IMR-90 (cell line): ENCODE measurements around the gene PRKCB.

Experiments used
- BHLHE40 ChIP-seq: fragments of 150-350 bp; IDR thresholded peaks from 2 replicates; pipeline ENCODE4 v1.6.1; 2016; ENCODE audit warnings: mild to moderate bottlenecking, low read depth, low read length
- CEBPB ChIP-seq: IDR thresholded peaks from 2 replicates; pipeline ENCODE4 v1.6.1; 2012; ENCODE audit warnings: low read depth, low read length, improper control_type of control experiment
- CTCF ChIP-seq: conservative IDR thresholded peaks from 2 replicates; pipeline ENCODE4 v1.5.1; 2012; ENCODE audit warnings: mild to moderate bottlenecking, low read depth, low read length, improper control_type of control experiment
- FOS ChIP-seq: fragments of 150-350 bp; IDR thresholded peaks from 2 replicates; pipeline ENCODE4 v1.6.1; 2016; ENCODE audit warnings: low read depth, low read length
- MAFK ChIP-seq: IDR thresholded peaks from 2 replicates; pipeline ENCODE4 v1.6.1; 2012; ENCODE audit warnings: low read depth, low read length, improper control_type of control experiment
- MAZ ChIP-seq: IDR thresholded peaks from 2 replicates; pipeline ENCODE4 v1.6.1; 2012; ENCODE audit warnings: low read depth, mild to moderate bottlenecking, low read length, improper control_type of control experiment, moderate library complexity, borderline replicate concordance
- MXI1 ChIP-seq: IDR thresholded peaks from 2 replicates; pipeline ENCODE4 v1.6.1; 2012; ENCODE audit warnings: low read depth, mild to moderate bottlenecking, low read length, moderate library complexity, borderline replicate concordance
- NFE2L2 ChIP-seq: fragments of 150-350 bp; IDR thresholded peaks from 2 replicates; pipeline ENCODE4 v1.6.1; 2016; ENCODE audit warnings: low read depth, mild to moderate bottlenecking, low read length
- POLR2A ChIP-seq: IDR thresholded peaks from 2 replicates; pipeline ENCODE4 v1.6.1; 2012; ENCODE audit warnings: mild to moderate bottlenecking, low read depth, low read length
- RAD21 ChIP-seq: IDR thresholded peaks from 2 replicates; pipeline ENCODE4 v1.6.1; 2012; ENCODE audit warnings: low read length, improper control_type of control experiment
- RCOR1 ChIP-seq: IDR thresholded peaks from 2 replicates; pipeline ENCODE4 v1.6.1; 2012; ENCODE audit warnings: mild to moderate bottlenecking, low read length, improper control_type of control experiment; ENCODE audit not compliant: insufficient replicate concordance
- RFX5 ChIP-seq: IDR thresholded peaks from 2 replicates; pipeline ENCODE4 v1.8.0; 2012; ENCODE audit warnings: low read depth, mild to moderate bottlenecking, low read length, moderate library complexity
- SMC3 ChIP-seq: fragments of 150-350 bp; IDR thresholded peaks from 2 replicates; pipeline ENCODE4 v1.6.1; 2016; ENCODE audit warnings: low read depth, mild to moderate bottlenecking, antibody characterized with exemption, low read length, moderate library complexity
- USF2 ChIP-seq: fragments of 150-350 bp; IDR thresholded peaks from 2 replicates; pipeline ENCODE4 v1.6.1; 2017; ENCODE audit warnings: mild to moderate bottlenecking, antibody characterized with exemption, low read length, low read depth

GRCh38 chr16:23826528-23827045 lies 9.2 kb upstream of the PRKCB start:
- TF ChIP-seq POLR2A: no peak
- no peak for TF ChIP-seq CTCF
- no peak for TF ChIP-seq SMC3
- no peak for TF ChIP-seq FOS
- TF ChIP-seq RCOR1: no peak
- TF ChIP-seq RFX5: no peak
- no peak for TF ChIP-seq MAFK
- no peak for TF ChIP-seq USF2
- TF ChIP-seq RAD21: no peak
- TF ChIP-seq MXI1: no peak
- TF ChIP-seq BHLHE40: no peak
- TF ChIP-seq MAZ: no peak
- no peak for TF ChIP-seq CEBPB
- TF ChIP-seq NFE2L2: no peak
